ENCODE measurements around the gene KCNK6.

Gene KCNK6

DNA sequence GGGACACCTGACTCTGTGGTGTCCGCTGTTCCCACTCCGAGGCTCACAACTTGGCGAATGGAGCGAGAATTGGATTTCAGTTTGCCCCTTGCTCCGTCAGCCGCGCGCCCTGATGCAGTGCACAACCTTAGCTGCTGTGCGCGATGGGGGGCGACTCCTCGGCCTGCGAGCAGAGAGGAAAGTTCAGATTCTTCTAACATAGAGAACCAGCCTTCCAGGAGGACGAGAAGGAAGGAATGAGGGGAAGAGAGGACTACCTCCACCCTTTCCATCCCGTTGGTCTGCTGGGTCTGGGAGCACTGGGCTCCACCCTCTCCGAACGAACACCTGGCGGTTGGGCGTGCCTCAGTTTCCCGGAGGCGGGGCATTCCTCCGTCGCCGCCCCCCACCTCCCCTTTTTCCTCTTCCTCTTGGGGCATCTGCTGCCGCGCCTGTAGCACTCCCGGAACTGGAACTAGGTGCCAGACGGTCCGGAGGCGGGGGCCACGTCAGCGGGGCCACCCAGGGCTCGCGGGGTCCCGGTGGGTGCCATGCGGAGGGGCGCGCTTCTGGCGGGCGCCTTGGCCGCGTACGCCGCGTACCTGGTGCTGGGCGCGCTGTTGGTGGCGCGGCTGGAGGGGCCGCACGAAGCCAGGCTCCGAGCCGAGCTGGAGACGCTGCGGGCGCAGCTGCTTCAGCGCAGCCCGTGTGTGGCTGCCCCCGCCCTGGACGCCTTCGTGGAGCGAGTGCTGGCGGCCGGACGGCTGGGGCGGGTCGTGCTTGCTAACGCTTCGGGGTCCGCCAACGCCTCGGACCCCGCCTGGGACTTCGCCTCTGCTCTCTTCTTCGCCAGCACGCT lies at the start of gene KCNK6:
TSS of gene KCNK6 (plus strand) at position 425 of the 838 bp plus-strand sequence. CDS start at position 531, 106 bp downstream.
- no peak for FAIRE-seq

DNA sequence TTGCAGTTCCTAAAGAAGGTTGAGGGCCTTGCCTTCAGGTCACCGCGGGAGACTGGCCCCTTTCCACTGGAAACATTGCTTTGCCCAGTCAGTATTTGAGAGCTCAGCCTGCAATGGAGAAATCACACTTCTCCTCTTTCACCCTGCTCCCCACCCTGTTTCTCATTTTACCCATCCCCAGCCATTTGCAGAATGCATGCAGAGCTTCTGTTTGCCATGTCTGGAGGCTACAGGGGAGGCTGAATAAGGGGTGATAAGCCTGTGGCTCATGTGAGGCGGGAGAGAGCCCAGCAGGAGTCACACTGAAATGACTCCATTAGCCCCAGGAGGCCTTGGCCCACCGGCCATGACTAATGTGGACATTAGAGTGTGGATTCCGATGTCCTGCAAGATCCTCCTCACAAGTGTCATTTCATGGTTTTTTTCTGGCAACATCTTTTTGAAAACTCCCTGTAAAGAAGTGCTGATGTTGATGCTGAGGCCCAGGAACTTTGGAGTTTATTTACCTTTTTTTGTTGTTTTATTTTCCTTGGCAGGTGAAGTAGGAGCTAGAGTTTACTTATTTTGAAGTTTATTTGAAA lies 49.0 kb upstream of the KCNK6 start:
- FAIRE-seq = no peak

DNA sequence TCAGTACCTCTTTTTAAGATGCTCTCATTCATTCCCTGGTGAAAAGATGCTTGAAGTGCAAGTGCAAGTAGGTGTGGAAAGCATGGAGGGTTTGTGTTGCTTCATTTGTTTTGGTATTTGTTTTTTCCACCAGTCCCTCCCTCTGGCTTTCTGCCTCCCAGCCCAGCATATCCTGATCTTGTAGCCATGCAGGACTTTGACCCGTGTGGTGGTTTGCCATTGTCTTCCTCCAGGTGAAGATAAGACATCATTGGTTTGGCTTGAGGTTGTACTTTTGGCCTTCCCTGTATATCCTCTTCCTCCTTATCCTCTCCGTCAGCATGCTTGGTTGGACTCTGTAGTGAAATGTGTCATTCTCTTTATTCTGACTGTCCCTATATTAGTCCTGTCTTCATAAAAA lies 46.1 kb upstream of the KCNK6 start:
- no peak for FAIRE-seq

DNA sequence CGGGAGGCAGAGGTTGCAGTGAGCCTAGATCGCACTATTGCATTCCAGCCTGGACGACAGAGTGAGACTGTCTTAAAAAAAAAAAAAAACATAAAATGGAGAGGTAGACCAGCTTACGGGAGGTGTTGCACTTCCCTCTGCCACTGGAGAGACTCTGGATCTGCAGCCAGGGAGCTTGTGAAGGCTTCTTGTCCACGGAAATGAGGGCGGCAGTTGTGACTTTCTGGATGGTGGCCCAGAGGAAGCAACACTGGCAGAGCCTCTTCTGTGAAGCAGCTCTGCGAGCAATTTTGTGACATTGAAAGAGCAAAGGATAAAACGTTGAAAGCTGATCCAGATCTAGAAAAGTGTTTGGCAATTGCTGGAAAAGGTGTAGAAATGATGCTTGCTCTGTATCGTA lies 44.9 kb upstream of the KCNK6 start:
- FAIRE-seq = no peak

DNA sequence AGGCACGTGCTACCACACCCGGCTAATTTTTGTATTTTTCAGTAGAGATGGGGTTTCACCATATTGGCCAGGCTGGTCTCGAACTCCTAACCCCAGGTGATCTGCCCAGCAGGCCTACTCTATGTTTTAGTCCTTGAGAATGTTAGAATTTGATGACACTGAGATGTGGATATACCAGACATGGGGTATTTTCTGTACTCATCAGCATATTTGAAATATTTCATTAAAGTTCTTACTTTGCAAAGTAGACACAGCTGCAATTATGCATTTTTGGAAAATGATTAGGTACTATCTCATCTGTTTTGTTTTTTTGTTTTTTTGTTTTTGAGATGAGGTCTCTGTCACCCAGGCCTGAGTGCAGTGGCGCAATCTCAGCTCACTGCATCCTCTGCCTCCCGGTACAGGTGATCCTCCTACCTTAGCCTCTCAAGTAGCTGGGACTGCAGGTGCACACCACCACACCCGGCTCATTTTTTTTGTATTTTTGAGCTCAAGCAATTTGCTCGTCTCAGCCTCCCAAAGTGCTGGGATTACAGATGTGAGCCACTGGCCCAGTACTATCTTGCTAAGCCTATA lies 42.6 kb upstream of the KCNK6 start:
- FAIRE-seq = no peak

DNA sequence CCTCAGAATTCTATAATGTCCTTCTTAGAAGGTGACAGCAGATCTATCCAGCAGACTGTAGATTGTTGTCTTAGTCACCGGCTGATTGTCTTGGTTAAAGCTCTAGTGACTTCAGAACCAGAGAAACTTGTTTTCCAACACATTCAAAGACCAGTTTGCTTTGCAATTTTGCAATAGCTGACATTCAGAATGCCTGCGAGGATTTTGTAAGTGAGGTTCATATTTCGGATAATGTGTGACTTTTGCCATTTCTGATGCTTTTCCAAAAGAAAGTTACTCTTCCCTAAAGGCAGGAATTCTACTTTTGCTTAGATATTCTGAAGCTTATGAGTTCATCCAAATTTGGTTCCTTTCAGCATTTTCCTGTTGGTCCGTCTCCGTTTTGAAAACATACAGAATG lies 42.1 kb upstream of the KCNK6 start:
- no peak for FAIRE-seq

DNA sequence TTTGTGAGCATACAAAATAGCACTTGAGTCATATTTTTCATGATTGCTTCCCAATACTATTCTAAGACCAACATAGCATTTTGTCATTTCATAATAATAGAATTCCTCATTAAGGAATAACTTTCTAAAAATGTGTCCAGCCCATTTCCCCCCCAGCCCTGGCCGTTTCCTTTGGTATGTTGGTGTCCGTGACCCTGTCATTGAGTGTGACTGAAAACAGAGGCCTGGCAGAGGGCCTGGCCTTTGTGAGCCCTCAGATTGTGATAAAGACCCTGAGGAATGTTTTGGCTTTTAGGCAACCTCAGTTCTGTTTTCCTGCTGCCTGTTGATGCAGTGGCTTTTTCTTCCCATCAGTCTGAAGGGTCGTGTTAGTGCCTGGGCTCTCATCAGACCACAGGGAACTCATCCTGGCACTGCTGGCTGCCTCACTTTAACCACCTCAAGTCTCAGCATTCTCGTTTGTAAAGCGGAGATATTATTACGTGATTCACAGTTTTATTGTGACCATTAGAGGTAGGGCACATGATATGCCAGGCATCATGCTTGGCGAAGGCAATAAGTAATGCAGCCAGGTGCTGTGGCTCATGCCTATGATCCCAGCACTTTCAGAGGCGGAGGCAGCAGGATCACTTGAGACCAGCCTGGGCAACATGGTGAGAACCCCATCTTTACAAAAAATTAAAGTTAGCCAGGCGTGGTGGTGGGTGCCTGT lies 41.5 kb upstream of the KCNK6 start:
- FAIRE-seq = no peak

DNA sequence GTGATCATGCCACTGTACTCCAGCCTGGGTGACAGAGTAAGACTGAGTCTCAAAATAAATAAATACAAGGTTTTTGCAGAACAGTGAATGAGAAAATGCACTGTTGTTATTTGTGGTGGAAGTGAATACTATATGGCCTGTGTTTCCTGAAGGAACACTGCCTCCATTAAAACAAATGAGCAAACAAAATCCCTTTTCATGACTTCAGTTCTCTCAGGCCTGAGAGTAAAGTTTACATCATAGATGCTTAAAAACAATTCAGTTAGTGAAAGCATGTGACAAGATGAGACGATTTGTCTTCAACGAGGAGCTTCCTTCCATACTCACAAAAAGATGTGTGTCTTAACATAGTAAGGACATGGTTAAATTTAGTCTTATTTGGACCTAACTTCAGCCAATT lies 40.9 kb upstream of the KCNK6 start:
- no peak for FAIRE-seq

DNA sequence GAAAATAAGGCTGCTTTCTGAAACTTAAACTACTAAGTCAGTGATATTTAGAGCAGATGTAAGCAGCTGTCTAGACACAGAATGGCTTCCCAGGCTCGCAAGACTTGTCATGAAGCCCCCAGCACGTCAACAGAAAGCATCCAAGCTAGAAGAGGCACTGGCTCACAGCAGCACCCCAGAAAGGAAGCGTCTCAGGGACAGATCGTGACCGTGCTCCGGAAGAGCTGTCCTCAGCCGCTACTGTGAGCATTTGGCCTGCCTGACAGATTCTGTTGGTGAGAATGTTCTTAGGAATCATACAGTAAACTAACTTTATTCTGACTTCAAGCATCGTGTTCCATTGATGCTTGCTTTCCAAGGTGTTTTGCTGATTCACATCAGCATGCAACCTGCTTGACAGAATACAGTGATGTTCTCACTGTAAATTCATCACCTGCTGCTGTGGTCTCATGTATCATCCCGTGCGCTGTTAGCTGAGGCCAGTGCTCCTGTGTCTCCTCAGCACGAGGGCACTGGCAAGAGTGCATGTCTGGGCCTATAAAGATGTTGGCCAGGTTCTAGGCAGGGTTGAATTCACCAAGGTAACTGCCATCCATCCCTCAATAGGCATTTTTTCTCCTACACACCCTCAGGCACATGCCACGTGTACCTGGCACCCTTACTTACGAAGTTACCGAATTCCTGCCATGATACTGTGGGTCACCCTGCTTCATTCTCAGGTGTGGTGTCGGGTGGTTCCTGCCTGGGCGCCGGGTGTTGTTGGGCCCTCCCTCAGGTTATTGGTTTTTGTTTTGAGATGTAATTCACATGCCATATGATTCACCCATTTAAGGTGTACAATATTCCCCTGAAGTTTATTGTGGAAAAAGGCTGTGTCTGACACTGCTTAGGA lies 39.4 kb upstream of the KCNK6 start:
- no peak for FAIRE-seq

DNA sequence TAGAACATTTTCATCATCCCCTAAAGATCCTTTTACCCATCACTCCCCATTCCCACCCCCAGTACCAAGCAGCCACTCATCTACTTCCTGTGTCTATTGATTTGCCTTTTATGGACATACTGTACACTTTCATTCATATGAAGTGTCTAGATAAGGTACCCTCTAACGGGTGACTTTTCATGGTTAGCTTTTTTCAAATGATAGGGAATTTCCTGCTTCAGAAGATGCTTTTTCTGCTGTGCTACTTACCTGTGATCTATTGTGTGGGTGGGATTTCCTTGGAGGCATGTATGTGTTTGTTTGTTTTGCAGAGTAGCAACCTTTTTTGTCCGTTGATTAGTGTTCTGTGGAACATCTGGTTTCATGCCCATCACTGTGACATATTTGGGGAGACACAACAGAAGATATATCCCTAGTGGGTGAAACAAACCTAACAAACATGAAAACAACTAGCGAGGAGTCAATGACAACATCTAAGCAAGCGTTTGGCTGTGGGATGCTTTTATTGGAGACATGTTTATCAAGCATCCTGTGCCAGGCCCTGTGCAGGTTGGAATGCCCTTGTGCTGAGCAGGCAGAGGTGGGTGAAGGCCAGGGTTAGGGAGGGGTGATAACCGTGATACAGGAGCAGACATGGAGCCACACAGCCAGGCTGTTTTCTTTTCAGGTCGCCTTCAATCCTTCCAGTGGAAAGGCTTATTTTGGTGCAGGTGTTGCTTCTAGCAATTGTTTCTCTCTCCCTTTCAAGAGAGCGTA lies 37.7 kb upstream of the KCNK6 start:
- no peak for FAIRE-seq

DNA sequence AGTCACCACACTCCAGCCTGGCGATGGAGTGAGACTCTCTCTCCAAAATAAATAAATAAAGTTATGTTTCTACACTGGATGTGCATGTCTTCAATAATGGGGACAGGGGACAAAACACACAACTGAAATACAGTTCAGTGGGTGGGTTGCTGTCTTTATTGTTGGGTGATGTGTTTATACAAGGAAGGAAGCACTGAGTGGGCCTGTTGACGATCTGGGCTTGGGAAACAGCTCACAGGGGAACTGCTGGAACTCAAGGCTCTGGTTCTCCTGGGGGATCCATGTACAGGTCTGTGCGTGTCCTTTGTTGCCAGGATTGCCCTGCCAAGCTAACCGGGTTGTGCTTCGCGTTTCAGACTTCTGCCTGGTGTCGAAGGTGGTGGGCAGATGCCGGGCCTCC lies 36.4 kb upstream of the KCNK6 start:
- FAIRE-seq = no peak

DNA sequence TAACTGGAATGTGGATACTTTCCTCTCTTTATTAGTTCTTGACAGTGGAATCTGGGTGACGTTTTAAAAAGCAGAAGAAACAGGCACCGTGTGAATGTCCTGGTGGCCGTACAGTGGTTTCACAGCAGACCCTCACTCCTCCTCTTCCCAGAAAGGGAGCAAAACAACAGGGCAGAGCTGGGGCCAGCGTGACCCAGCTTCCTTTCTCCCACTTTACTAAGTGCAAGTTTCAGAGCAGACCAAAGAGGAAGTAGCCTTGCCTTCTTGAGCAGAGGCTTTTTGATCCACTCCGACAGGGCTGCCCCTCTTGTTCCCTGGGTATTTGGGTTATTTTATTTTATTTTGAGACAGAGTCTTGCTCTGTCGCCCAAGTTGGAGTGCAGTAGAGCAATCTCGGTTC lies 35.2 kb upstream of the KCNK6 start:
- FAIRE-seq = no peak

DNA sequence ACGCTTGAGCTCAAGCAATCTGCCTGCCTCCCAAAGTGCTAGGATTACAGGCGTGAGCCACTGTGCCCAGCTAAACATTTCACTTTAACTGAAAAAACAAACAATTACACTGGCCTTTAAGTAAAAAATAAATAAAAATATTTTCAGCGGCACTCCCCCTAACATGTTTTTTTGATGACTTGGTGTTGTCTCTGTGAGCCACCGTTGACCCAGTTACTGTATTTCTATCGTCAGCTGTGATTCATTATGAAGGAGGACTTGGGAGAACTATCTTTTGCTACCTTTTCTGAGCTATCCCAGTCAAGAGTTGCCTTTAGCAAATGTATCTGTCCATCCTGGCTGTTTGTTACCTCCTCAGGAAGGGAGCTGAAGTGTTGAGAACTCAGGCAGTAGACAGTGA lies 34.1 kb upstream of the KCNK6 start:
- no peak for FAIRE-seq

DNA sequence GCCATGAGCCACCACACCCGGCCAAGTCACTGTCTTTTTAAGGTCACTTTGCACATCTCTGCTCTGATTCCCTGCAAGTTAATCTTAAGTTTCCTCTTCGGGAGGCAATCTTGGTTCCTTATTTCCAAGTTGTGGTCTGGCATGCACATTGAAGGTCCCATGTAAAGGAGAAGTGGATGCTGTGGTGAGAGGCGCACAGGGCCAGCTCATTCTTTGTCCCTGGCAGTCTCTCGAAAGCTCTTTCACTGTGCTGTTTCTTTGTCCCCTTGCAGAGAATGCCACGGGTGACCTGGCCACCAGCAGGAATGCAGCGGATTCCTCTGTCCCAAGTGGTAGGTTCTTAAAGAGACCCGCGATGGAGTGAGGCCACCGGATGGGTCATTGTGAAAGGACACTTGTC lies 32.0 kb upstream of the KCNK6 start:
- FAIRE-seq = no peak

DNA sequence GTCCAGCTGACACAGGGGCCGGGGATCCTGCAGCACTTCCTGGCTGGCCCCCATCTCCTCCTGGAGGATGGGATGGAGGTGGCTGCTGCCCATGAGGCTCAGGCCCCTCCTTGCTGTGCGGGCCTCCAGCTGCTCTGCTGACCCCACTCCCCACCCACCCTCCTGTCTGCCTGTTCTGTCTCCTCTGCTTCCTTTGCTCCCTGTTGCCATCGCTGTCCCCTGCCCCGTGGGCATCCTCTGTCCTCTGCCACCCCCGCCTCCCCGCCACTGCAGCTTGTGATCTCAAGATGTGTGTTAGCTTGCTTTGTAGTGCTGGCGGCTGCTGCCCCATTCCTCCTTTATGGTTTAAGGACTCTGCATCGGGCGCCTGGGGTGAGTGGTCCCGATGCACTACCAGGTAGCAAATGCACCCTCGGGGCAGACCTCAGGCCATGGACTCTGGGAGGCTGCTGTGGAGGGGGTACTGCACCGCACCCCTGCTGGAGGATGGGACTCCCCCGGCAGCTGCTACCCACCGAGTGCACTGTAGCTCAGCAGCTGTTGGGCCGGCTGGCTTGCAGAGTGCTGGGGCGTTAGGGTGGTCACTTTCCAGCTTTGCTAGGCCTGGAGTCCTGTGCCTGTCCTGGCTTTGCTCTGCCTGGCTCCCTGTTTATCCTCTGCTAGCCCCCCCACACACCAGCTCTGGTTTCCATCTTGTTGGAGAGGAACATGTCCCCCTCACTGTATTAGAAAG lies 31.4 kb upstream of the KCNK6 start:
- no peak for FAIRE-seq

DNA sequence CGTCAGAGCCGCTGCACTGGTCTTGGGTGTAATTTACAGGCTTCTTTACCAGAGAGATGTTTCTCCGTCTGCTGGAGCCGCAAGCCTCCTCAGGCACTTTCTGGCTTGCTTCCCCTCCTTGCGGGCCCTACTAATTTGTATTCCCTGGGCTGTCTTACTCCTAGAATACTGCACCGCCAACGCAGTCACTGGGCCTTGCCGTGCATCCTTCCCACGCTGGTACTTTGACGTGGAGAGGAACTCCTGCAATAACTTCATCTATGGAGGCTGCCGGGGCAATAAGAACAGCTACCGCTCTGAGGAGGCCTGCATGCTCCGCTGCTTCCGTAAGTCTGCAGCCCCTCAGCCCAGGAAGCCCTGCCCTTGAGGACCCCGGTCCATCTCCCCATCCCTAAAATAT lies 29.7 kb upstream of the KCNK6 start:
- FAIRE-seq = no peak

DNA sequence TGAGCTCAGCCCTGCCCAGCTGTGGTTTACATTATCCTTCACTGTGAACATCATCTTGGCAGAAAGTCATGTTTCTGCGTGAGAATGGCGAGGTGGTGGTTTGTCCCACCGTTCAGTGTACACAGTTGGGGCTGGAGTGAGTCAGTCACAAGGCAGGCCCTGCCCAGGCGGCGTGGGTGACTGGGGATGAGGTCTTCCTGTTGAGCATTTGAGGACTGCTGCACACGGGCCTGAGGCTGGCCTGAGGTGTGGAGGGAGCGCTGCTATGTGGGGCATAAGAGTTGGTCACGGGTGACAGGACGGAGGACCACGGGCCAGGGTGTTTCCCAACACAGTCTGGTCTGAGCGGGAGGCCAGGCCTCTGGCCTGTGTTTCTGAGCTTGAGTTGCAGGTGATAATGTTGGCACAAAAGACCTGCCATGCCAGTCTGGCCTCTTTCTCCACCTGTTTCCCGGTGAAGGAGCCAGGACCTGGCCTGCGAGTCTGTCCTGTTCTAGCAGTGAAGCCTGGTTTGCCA lies 29.0 kb upstream of the KCNK6 start:
- FAIRE-seq = no peak

DNA sequence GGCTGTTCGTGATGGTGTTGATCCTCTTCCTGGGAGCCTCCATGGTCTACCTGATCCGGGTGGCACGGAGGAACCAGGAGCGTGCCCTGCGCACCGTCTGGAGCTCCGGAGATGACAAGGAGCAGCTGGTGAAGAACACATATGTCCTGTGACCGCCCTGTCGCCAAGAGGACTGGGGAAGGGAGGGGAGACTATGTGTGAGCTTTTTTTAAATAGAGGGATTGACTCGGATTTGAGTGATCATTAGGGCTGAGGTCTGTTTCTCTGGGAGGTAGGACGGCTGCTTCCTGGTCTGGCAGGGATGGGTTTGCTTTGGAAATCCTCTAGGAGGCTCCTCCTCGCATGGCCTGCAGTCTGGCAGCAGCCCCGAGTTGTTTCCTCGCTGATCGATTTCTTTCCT lies 27.8 kb upstream of the KCNK6 start:
- no peak for FAIRE-seq

DNA sequence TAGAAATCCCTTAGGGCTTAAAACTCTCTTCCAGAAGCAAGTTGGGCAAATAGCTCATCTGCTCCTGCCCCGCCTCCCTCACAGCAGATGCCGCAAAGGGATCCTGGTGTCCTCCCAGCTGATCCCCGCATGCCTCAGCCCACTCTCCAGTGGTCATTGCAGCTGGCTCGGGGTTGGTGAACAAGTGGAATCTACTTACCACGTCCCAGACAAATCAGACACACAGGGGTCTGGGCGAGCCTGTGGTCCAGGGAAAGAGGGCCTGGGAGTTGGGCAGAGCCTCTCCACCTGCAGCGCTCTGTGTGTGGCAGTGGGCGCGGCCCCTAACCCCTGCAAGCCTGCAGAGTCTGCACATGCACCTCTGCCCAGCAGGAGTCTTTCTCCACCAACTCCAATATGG lies 26.4 kb upstream of the KCNK6 start:
- no peak for FAIRE-seq

DNA sequence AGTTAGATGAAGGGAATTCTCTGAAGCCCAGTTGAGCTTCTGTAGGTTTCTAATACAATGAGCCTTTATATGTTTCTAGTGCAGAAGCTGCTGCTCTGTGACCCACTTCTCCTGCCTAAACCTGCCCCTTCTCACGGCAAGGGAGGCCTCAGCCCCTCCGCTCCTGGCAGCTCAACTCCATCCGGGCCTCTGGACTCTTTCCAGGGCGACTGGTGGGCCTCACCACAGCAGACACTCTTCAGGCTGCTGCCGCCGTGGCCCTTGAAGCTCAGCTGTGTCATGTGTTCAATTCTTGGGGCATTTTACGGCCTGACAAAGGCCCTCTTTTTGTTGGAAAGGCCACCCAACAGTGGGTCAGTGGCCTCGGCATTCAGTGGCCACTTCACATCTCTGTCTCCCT lies 25.6 kb upstream of the KCNK6 start:
- FAIRE-seq = no peak

All from A204.1 (cell line).